ENCODE results near the gene TSPAN9. TPM values are rescaled to one million over a fixed set of nuclear protein-coding genes. Genes with fewer than 3 reads are reported as not detected.

Gene TSPAN9
- 10 to 100 TPM; 14.0 to 18.5 TPM for total RNA-seq

- peak; percentile 90 for ATAC-seq
- Histone ChIP-seq H3K9me3 (no peaks in the 10 kb centered on the region), H3K27me3 (no peaks in the 10 kb centered on the region), H3K36me3 (replicated peaks in 1 of 2; ENCODE audit: insufficient read depth in 1 of 2, low read depth in 2 of 2) (no peaks in the 10 kb centered on the region), H3K4me3 (peak within 1 kb of the TSS; percentile 59 to 74), H3K4me1 (peaks cover 25% of the 10 kb centered on the region), H3K27ac (peak within 1 kb of the TSS; percentile 81 to 93 (median 88))
- WGBS, 2 donors: 0% methylated on average over 2 to 60 of the region's 95 CpGs
- TF ChIP-seq POLR2A (IDR thresholded peaks at IDR 0.05) (peak; percentile 69 to 83 (median 75)), CTCF (IDR thresholded peaks at IDR 0.05) (peak in 1 of 7 experiments; percentile 0)
- DNase-seq: peak; percentile 84 to 91 (median 89)
- intact Hi-C loops (cut with DNase I): no loop called here
These were observed at the start of gene TSPAN9 for GRCh38 chr12:3076730-3077571. TSPAN9 (plus strand) TSS chr12:3077379; CDS start chr12:3201194, 123,815 bp downstream.

DNA sequence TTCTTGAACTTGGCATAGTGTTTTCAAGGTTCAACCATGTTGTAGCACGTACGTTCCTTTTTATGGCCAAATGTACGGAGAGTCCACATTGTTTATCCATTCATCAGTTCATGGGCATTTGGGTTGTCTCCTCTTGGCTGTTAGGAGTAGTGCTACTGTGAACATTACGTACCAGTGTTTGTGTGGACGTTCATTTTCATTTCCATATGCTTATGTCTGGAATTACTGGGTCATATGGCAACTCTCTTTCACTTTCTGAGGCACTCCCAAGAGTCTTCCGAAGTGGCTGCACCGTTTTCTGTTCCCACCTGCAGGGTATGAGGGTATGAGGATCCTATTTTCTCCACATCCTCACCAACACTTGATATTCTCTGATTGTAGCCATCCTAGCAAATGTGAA is 49.1 kb upstream of the TSPAN9 start:
- H3K4me3 ChIP-seq: no peak overlapping the region
- 76% methylated on average over 7 of the region's 7 CpGs for WGBS, 2 donors
- H3K27me3 ChIP-seq: no peaks in the 10 kb centered on the region
- TF ChIP-seq CTCF (IDR thresholded peaks at IDR 0.05): no peak
- no peak for TF ChIP-seq POLR2A (IDR thresholded peaks at IDR 0.05)
- DNase-seq (no peak), ATAC-seq (no peak)
- H3K27ac ChIP-seq: no peak overlapping the region
- peaks cover 22% of the 10 kb centered on the region for H3K4me1 ChIP-seq
- intact Hi-C loops (cut with DNase I): no loop called here
- no peaks in the 10 kb centered on the region for H3K9me3 ChIP-seq
- H3K36me3 ChIP-seq (replicated peaks in 1 of 2; ENCODE audit: insufficient read depth in 1 of 2, low read depth in 2 of 2): peaks cover 0 to 2% of the 10 kb centered on the region in 2 donors

DNA sequence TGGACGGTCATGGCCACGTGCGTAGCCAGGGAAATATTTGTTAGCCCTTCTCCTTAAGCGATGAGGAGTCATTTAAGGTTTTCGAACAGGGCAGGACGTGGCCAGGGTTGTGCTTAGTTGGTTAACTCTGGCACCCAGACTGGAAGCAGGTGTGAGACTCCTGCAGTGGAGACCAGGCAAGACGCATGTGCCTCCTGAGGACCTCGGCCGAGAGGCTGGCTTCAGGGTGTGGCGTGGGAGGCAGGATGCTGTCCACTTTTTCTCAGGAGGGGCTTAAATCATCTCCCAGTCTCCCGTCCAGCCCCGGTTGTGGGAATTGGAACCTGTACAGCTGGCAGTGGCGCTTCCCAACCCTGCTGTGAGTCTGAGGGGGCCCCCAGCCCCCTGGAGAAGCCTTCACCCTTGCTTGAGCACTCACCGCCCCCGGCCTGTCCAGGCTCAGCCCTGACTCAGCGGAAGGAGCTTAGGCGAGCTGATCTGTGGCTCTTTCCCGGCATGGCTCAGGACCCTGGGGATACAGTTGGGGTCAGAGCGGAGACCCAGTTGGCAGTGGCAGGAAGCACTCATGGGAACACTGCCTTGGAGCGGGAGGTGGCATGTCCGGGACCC is 46.3 kb upstream of the TSPAN9 start:
- intact Hi-C loops (cut with DNase I): loop anchor here (10.0 kb wide), 2 partner anchors 66 to 166 kb away; no protein-coding TSS in a partner anchor
- Histone ChIP-seq H3K27ac (peak overlapping the region; percentile 2 to 74 (median 64)), H3K4me1 (peaks cover 32% of the 10 kb centered on the region), H3K9me3 (no peaks in the 10 kb centered on the region), H3K27me3 (no peaks in the 10 kb centered on the region), H3K36me3 (replicated peaks in 1 of 2; ENCODE audit: insufficient read depth in 1 of 2, low read depth in 2 of 2) (peaks cover 0 to 2% of the 10 kb centered on the region in 2 donors), H3K4me3 (no peak overlapping the region)
- 76 to 82% methylated on average over 7 to 21 of the region's 21 CpGs for WGBS, 2 donors
- ATAC-seq: no peak
- TF ChIP-seq POLR2A (IDR thresholded peaks at IDR 0.05): no peak
- TF ChIP-seq CTCF (IDR thresholded peaks at IDR 0.05): no peak
- peak in 1 of 4 donors; percentile 22 for DNase-seq

- WGBS, 2 donors: 43 to 45% methylated on average over 1 to 12 of the region's 12 CpGs
- intact Hi-C loops (cut with DNase I): loop anchor here (10.0 kb wide), 2 partner anchors 67 to 167 kb away; no protein-coding TSS in a partner anchor
These were observed 45.0 kb upstream of the TSPAN9 start for GRCh38 chr12:3032161-3032560.

More at GRCh38 chr12:3032161-3032560, 45.0 kb upstream of the TSPAN9 start:
- Histone ChIP-seq H3K9me3 (no peaks in the 10 kb centered on the region), H3K36me3 (replicated peaks in 1 of 2; ENCODE audit: insufficient read depth in 1 of 2, low read depth in 2 of 2) (no peaks in the 10 kb centered on the region), H3K4me1 (peaks cover 32% of the 10 kb centered on the region), H3K4me3 (no peak overlapping the region), H3K27ac (peak overlapping the region; percentile 60 to 74 (median 66)), H3K27me3 (no peaks in the 10 kb centered on the region)
- ATAC-seq: peak; percentile 56
- peak; percentile 43 to 78 (median 64) for DNase-seq
- peak in 1 of 3 donors; percentile 14 for TF ChIP-seq POLR2A (IDR thresholded peaks at IDR 0.05)
- no peak for TF ChIP-seq CTCF (IDR thresholded peaks at IDR 0.05)

Data from body of pancreas (tissue), 4 donors.